T-cell (primary cell): Measurements from ENCODE around the gene SPCS2. TPM values are rescaled to one million over a fixed set of nuclear protein-coding genes. Genes with fewer than 3 reads are reported as not detected.
A peak's percentile ranks its signal among the peaks of the same experiment; 100 is the strongest.

Source experiments
- ATAC-seq, 4 experiments: fragments of 200-7000 bp in 3 of 4; fragments of 150-1000 bp in 1 of 4; cut with Tn5 transposase; replicated peaks in 1 of 4; 1 replicate in 3 of 4; 2 replicates in 1 of 4; pipeline ENCODE4 v1.10.0; 2021; ENCODE audit warnings: moderate library complexity in 3 of 4, mild to moderate bottlenecking in 2 of 4, moderate number of reproducible peaks in 1 of 4
- CTCF ChIA-PET, 2 donors: fragments of 300-600 bp; sonication (Branson Sonifier 250); formaldehyde crosslinking; loops; one replicate each; lab custom pipeline; 2022; ENCODE audit warnings: antibody characterized with exemption in 2 of 2; lab: Charles Lee
- POLR2A ChIA-PET, 2 donors: fragments of 300-600 bp; sonication (Branson Sonifier 250); formaldehyde crosslinking; loops; one replicate each; lab custom pipeline; 2022; ENCODE audit warnings: antibody characterized with exemption in 2 of 2; lab: Charles Lee
- DNase-seq, 35 experiments: peaks; one replicate each; pipeline versions ENCODE4 v3.0.0 to v3.0.0-alpha.2; 2013 to 2023
- H3K27ac ChIP-seq: one replicate; pipeline ENCODE4 v1.5.1; 2013; ENCODE audit warnings: low read length
- H3K27me3 ChIP-seq, 2 experiments: replicated peaks in 1 of 2; 1 replicate in 1 of 2; 2 replicates in 1 of 2; pipeline versions ENCODE4 v1.6.1 to v1.7.0; 2013; ENCODE audit warnings: low read length in 1 of 2, mixed read lengths in 1 of 2; ENCODE audit not compliant: control insufficient read depth in 2 of 2, insufficient read depth in 2 of 2; ENCODE audit errors: extremely low read depth in 1 of 2
- H3K36me3 ChIP-seq, 2 donors: 1 replicate in 1 of 2; 2 replicates in 1 of 2; pipeline versions ENCODE4 v1.6.1 to v1.7.0; 2013; ENCODE audit warnings: low read length in 1 of 2; ENCODE audit not compliant: control insufficient read depth in 2 of 2, insufficient read depth in 1 of 2; ENCODE audit errors: extremely low read depth in 1 of 2
- H3K4me1 ChIP-seq, 2 experiments: 1 replicate in 1 of 2; 2 replicates in 1 of 2; pipeline versions ENCODE4 v1.6.1 to v1.7.0; 2013; ENCODE audit warnings: low read length in 2 of 2, mixed read lengths in 1 of 2; ENCODE audit not compliant: insufficient read depth in 2 of 2, control insufficient read depth in 1 of 2; ENCODE audit errors: extremely low read depth in 1 of 2
- H3K4me3 ChIP-seq, 2 donors: 1 replicate in 1 of 2; 2 replicates in 1 of 2; pipeline versions ENCODE4 v1.5.1 to v1.7.0; 2013; ENCODE audit warnings: mild to moderate bottlenecking in 2 of 2, low read length in 1 of 2, moderate library complexity in 1 of 2; ENCODE audit not compliant: control insufficient read depth in 1 of 2; ENCODE audit errors: extremely low read depth in 1 of 2
- H3K9me3 ChIP-seq: 2 replicates; pipeline ENCODE4 v1.7.0; 2013
- H3K27ac Mint-ChIP-seq, 2 donors: one replicate each; pipeline ENCODE4 v1.8.0; 2020 to 2021; ENCODE audit warnings: mild to moderate bottlenecking in 2 of 2, mixed read lengths in 2 of 2
- H3K27me3 Mint-ChIP-seq, 2 donors: one replicate each; pipeline ENCODE4 v1.8.0; 2021 to 2022; ENCODE audit warnings: mixed read lengths in 2 of 2
- H3K36me3 Mint-ChIP-seq: one replicate; pipeline ENCODE4 v1.8.0; 2021; ENCODE audit warnings: mixed read lengths
- H3K4me1 Mint-ChIP-seq, 3 donors: one replicate each; pipeline ENCODE4 v1.8.0; 2020 to 2022; ENCODE audit warnings: mixed read lengths in 3 of 3, mild to moderate bottlenecking in 1 of 3
- H3K4me3 Mint-ChIP-seq, 3 donors: one replicate each; pipeline ENCODE4 v1.8.0; 2020 to 2022; ENCODE audit warnings: mild to moderate bottlenecking in 3 of 3, mixed read lengths in 3 of 3, moderate library complexity in 3 of 3
- H3K9me3 Mint-ChIP-seq, 3 donors: one replicate each; pipeline ENCODE4 v1.8.0; 2020 to 2022; ENCODE audit warnings: mixed read lengths in 3 of 3
- WGBS: methylation state at CpG from one replicate; pipeline ENCODE4 v1.1.5; 2013; ENCODE audit warnings: missing lambda C conversion rate; ENCODE audit not compliant: insufficient coverage; 5-methylcytosine and 5-hydroxymethylcytosine counted together
- total RNA-seq, 35 experiments: library from RNA in 6 of 35; stranded (reverse) in 6 of 35; fragments of 120-200 nt in 1 of 35; gene quantifications; one replicate each; pipeline versions ENCODE4 v1.2.1 to v1.2.4 and lab custom pipeline; 2013 to 2026

SPCS2 gene
- total RNA-seq, 5 donors from 2014 or later (not counting 1 experiment from before 2014, with no cell fraction given) = 75.4 to 101 (median 90.8) TPM

- Mint-ChIP-seq H3K36me3 (peaks cover 54% of the 10 kb centered on the region), H3K27ac (no peak overlapping the region), H3K27me3 (no peaks in the 10 kb centered on the region), H3K4me1 (peaks cover 2 to 41% (median 4%) of the 10 kb centered on the region in 3 donors), H3K9me3 (no peaks in the 10 kb centered on the region), H3K4me3 (no peak overlapping the region)
- H3K27me3 ChIP-seq = no peaks in the 10 kb centered on the region
- WGBS = 98% methylated on average over 5 of the region's 5 CpGs
- no peak overlapping the region for H3K4me3 ChIP-seq
- no peaks in the 10 kb centered on the region for H3K9me3 ChIP-seq
- DNase-seq (no peak), ATAC-seq (no peak)
- ChIA-PET POLR2A (no interaction called here), CTCF (no interaction called here)
- H3K4me1 ChIP-seq = no peaks in the 10 kb centered on the region
- no peak overlapping the region for H3K27ac ChIP-seq
- H3K36me3 ChIP-seq = peaks cover 0 to 25% of the 10 kb centered on the region in 2 donors
Measured at GRCh38 chr11:74942073-74942759, 6.8 kb upstream of the SPCS2 start.

GRCh38 chr11:74948546-74948897 lies 544 bp upstream of the SPCS2 start:
- Mint-ChIP-seq H3K4me1 (peaks cover 47 to 77% (median 48%) of the 10 kb centered on the region in 3 donors), H3K27me3 (no peaks in the 10 kb centered on the region), H3K4me3 (peak overlapping the region; percentile 88 to 97 (median 90)), H3K27ac (peak overlapping the region; percentile 85 to 91), H3K9me3 (no peaks in the 10 kb centered on the region), H3K36me3 (peaks cover 20% of the 10 kb centered on the region)
- ChIA-PET POLR2A (no interaction called here), CTCF (interaction anchor here in 1 of 2 donors (0.6 kb wide), 1 partner anchor 313 kb away, joined by 4 read pairs; no protein-coding TSS in a partner anchor)
- WGBS = 0% methylated on average over 4 of the region's 9 CpGs
- Histone ChIP-seq H3K27ac (peak overlapping the region; percentile 90), H3K27me3 (no peaks in the 10 kb centered on the region), H3K4me1 (peaks cover 15 to 20% of the 10 kb centered on the region in 2 experiments), H3K36me3 (peaks cover 0 to 11% of the 10 kb centered on the region in 2 donors), H3K4me3 (peak overlapping the region; percentile 69 to 93), H3K9me3 (no peaks in the 10 kb centered on the region)
- ATAC-seq (peak; percentile 4 to 17 (median 10)), DNase-seq (no peak)

- Mint-ChIP-seq H3K27me3 (no peaks in the 10 kb centered on the region), H3K4me3 (peak overlapping the region; percentile 88 to 97 (median 90)), H3K4me1 (peaks cover 59 to 87% (median 61%) of the 10 kb centered on the region in 3 donors), H3K36me3 (peaks cover 17% of the 10 kb centered on the region), H3K27ac (peak overlapping the region; percentile 85 to 91), H3K9me3 (no peaks in the 10 kb centered on the region)
- H3K36me3 ChIP-seq = peaks cover 0 to 13% of the 10 kb centered on the region in 2 donors
- CTCF ChIA-PET = no interaction called here
- no peaks in the 10 kb centered on the region for H3K9me3 ChIP-seq
- peak overlapping the region; percentile 69 to 93 for H3K4me3 ChIP-seq
- H3K27me3 ChIP-seq = no peaks in the 10 kb centered on the region
- DNase-seq (peak in 1 of 35 experiments; percentile 13), ATAC-seq (no peak)
- POLR2A ChIA-PET = no interaction called here
- H3K27ac ChIP-seq = peak overlapping the region; percentile 90
- H3K4me1 ChIP-seq = peaks cover 15 to 20% of the 10 kb centered on the region in 2 experiments
- WGBS = no CpG with 5 or more reads among the region's 6 CpGs
Measured at GRCh38 chr11:74949753-74950137, 679 bp downstream of the SPCS2 start.

GRCh38 chr11:74950374-74950969 lies 1.4 kb downstream of the SPCS2 start:
- no peaks in the 10 kb centered on the region for H3K9me3 Mint-ChIP-seq
- H3K4me1 Mint-ChIP-seq = peaks cover 67 to 86% (median 68%) of the 10 kb centered on the region in 3 donors
- H3K27ac Mint-ChIP-seq = peak overlapping the region in 1 of 2 donors; percentile 91
- no peak for DNase-seq
- no CpG with 5 or more reads among the region's 2 CpGs for WGBS
- peak overlapping the region; percentile 5 to 69 for H3K4me3 ChIP-seq
- peaks cover 19% of the 10 kb centered on the region for H3K36me3 Mint-ChIP-seq
- CTCF ChIA-PET = no interaction called here
- no peaks in the 10 kb centered on the region for H3K27me3 ChIP-seq
- H3K4me1 ChIP-seq = peaks cover 15 to 20% of the 10 kb centered on the region in 2 experiments
- POLR2A ChIA-PET = interaction anchor here in 1 of 2 donors (0.5 to 0.6 kb wide), 2 partner anchors 18 to 21 kb away, joined by 3 to 4 read pairs; no protein-coding TSS in a partner anchor
- no peak overlapping the region for H3K27ac ChIP-seq
- H3K36me3 ChIP-seq = peaks cover 0 to 13% of the 10 kb centered on the region in 2 donors
- ATAC-seq = no peak
- H3K4me3 Mint-ChIP-seq = peak overlapping the region; percentile 88 to 97 (median 90)
- H3K27me3 Mint-ChIP-seq = no peaks in the 10 kb centered on the region
- H3K9me3 ChIP-seq = no peaks in the 10 kb centered on the region

GRCh38 chr11:74951226-74951625 lies 2.2 kb downstream of the SPCS2 start:
- ChIA-PET CTCF (no interaction called here), POLR2A (interaction anchor here in 1 of 2 donors (0.6 kb wide), 1 partner anchor 17 kb away, joined by 4 read pairs; no protein-coding TSS in a partner anchor)
- peak overlapping the region; percentile 88 to 97 (median 90) for H3K4me3 Mint-ChIP-seq
- no peaks in the 10 kb centered on the region for H3K27me3 ChIP-seq
- H3K4me1 ChIP-seq = peaks cover 15 to 20% of the 10 kb centered on the region in 2 experiments
- DNase-seq (no peak), ATAC-seq (no peak)
- WGBS = 91% methylated on average over 4 of the region's 8 CpGs
- no peak overlapping the region for H3K4me3 ChIP-seq
- peaks cover 72 to 84% (median 73%) of the 10 kb centered on the region in 3 donors for H3K4me1 Mint-ChIP-seq
- H3K36me3 Mint-ChIP-seq = peaks cover 20% of the 10 kb centered on the region
- H3K36me3 ChIP-seq = peaks cover 0 to 13% of the 10 kb centered on the region in 2 donors
- peak overlapping the region in 1 of 2 donors; percentile 31 for H3K27ac Mint-ChIP-seq
- no peaks in the 10 kb centered on the region for H3K9me3 Mint-ChIP-seq
- H3K9me3 ChIP-seq = no peaks in the 10 kb centered on the region
- no peaks in the 10 kb centered on the region for H3K27me3 Mint-ChIP-seq
- no peak overlapping the region for H3K27ac ChIP-seq

GRCh38 chr11:74952752-74953151 lies 3.7 kb downstream of the SPCS2 start:
- 80% methylated on average over 1 of the region's 2 CpGs for WGBS
- CTCF ChIA-PET = no interaction called here
- H3K36me3 ChIP-seq = peaks cover 0 to 20% of the 10 kb centered on the region in 2 donors
- no peaks in the 10 kb centered on the region for H3K27me3 ChIP-seq
- no peak overlapping the region for H3K27ac ChIP-seq
- ATAC-seq = no peak
- H3K9me3 ChIP-seq = no peaks in the 10 kb centered on the region
- Mint-ChIP-seq H3K36me3 (peaks cover 27% of the 10 kb centered on the region), H3K4me3 (no peak overlapping the region), H3K4me1 (peaks cover 82 to 89% (median 82%) of the 10 kb centered on the region in 3 donors), H3K27me3 (no peaks in the 10 kb centered on the region), H3K9me3 (no peaks in the 10 kb centered on the region), H3K27ac (no peak overlapping the region)
- DNase-seq = no peak
- H3K4me3 ChIP-seq = no peak overlapping the region
- POLR2A ChIA-PET = interaction anchor here (0.6 to 0.7 kb wide), 4 partner anchors 8 to 325 kb away, joined by 3 to 5 read pairs (median 3); no protein-coding TSS in a partner anchor
- H3K4me1 ChIP-seq = peaks cover 15 to 20% of the 10 kb centered on the region in 2 experiments
